Lower lobe of right lung (tissue), 2 donors: Measurements from ENCODE around the gene CMTM4. TPM values are rescaled to one million over a fixed set of nuclear protein-coding genes. Genes with fewer than 3 reads are reported as not detected.
"Not testable (repeated sequence)": the region's sequence is repeated elsewhere in the genome, so short reads cannot be mapped to it uniquely, and the experiment has no call there.

Experiments used
- ATAC-seq, 2 donors: fragments of 200-7000 bp; cut with Tn5 transposase; one replicate each; pipeline ENCODE4 v1.9.1; 2020 to 2022; ENCODE audit warnings: mild to moderate bottlenecking in 2 of 2, moderate library complexity in 2 of 2
- DNase-seq: peaks from one replicate; pipeline ENCODE4 v3.0.0-alpha.2; 2020
- H3K27ac ChIP-seq: fragments of 200-600 bp; one replicate; pipeline ENCODE4 v1.8.0; 2022
- H3K27me3 ChIP-seq: fragments of 200-600 bp; one replicate; pipeline ENCODE4 v1.8.0; 2022; ENCODE audit warnings: low read depth
- H3K36me3 ChIP-seq: fragments of 200-600 bp; one replicate; pipeline ENCODE4 v1.8.0; 2022; ENCODE audit warnings: mild to moderate bottlenecking
- H3K4me1 ChIP-seq: fragments of 200-600 bp; one replicate; pipeline ENCODE4 v1.8.0; 2022
- H3K4me3 ChIP-seq: fragments of 200-600 bp; one replicate; pipeline ENCODE4 v1.8.0; 2022; ENCODE audit warnings: mild to moderate bottlenecking
- H3K9me3 ChIP-seq: fragments of 200-600 bp; one replicate; pipeline ENCODE4 v1.8.0; 2022
- CTCF ChIP-seq: fragments of 200-600 bp; IDR thresholded peaks from one replicate; pipeline ENCODE4 v1.8.0; 2022; ENCODE audit warnings: antibody characterized with exemption, mild to moderate bottlenecking
- intact Hi-C: fragments of 100-400 bp; cut with DNase I; formaldehyde crosslinking; loops from one replicate; pipeline ENCODE4 v1.11.0; 2022
- total RNA-seq: library from RNA; stranded (reverse); fragmentation: NEBNext Ultra II Directional; extraction: Animal tissue kit (Norgen Biotek cat#: 25700); gene quantifications from one replicate; pipeline ENCODE4 v1.2.1, GENCODE V29; 2021
- donor health status: DM: no; HTN: yes; CAD: no; lungs with severe emphysema.

The CMTM4 gene
- total RNA-seq, 1 donor from 2014 or later: 52.5 TPM

- DNase-seq (no peak), ATAC-seq (no peak)
- H3K27ac ChIP-seq: no peak overlapping the region
- H3K27me3 ChIP-seq: no peaks in the 10 kb centered on the region
- TF ChIP-seq CTCF: no peak
- H3K4me3 ChIP-seq: no peak overlapping the region
- no peaks in the 10 kb centered on the region for H3K4me1 ChIP-seq
- H3K36me3 ChIP-seq: no peaks in the 10 kb centered on the region
- no peaks in the 10 kb centered on the region for H3K9me3 ChIP-seq
- intact Hi-C loops: no loop called here
These were observed 22.9 kb downstream of the CMTM4 start for GRCh38 chr16:66673691-66674090.

- no peak overlapping the region for H3K27ac ChIP-seq
- intact Hi-C loops: no loop called here
- H3K4me3 ChIP-seq: no peak overlapping the region
- DNase-seq (no peak), ATAC-seq (no peak)
- H3K27me3 ChIP-seq: no peaks in the 10 kb centered on the region
- H3K4me1 ChIP-seq: no peaks in the 10 kb centered on the region
- TF ChIP-seq CTCF: no peak
- H3K9me3 ChIP-seq: no peaks in the 10 kb centered on the region
- H3K36me3 ChIP-seq: no peaks in the 10 kb centered on the region
These were observed 25.7 kb downstream of the CMTM4 start for GRCh38 chr16:66670691-66671388.

GRCh38 chr16:66668777-66669444 is 27.6 kb downstream of the CMTM4 start:
- no peaks in the 10 kb centered on the region for H3K4me1 ChIP-seq
- H3K27me3 ChIP-seq: no peaks in the 10 kb centered on the region
- H3K36me3 ChIP-seq: no peaks in the 10 kb centered on the region
- ATAC-seq (no peak), DNase-seq (no peak)
- no peak overlapping the region for H3K27ac ChIP-seq
- H3K4me3 ChIP-seq: no peak overlapping the region
- H3K9me3 ChIP-seq: no peaks in the 10 kb centered on the region
- no peak for TF ChIP-seq CTCF
- intact Hi-C loops: no loop called here

GRCh38 chr16:66667944-66668343 is 28.6 kb downstream of the CMTM4 start:
- Histone ChIP-seq H3K9me3 (no peaks in the 10 kb centered on the region), H3K4me3 (no peak overlapping the region), H3K4me1 (no peaks in the 10 kb centered on the region), H3K27ac (no peak overlapping the region), H3K27me3 (no peaks in the 10 kb centered on the region), H3K36me3 (no peaks in the 10 kb centered on the region)
- ATAC-seq (no peak), DNase-seq (no peak)
- intact Hi-C loops: no loop called here
- TF ChIP-seq CTCF: no peak

GRCh38 chr16:66662445-66663194 is 33.9 kb downstream of the CMTM4 start:
- ATAC-seq: peak; percentile 57
- peaks cover 22% of the 10 kb centered on the region for H3K4me1 ChIP-seq
- H3K36me3 ChIP-seq: no peaks in the 10 kb centered on the region
- intact Hi-C loops: no loop called here
- H3K27me3 ChIP-seq: no peaks in the 10 kb centered on the region
- TF ChIP-seq CTCF: peak; percentile 42
- H3K27ac ChIP-seq: no peak overlapping the region
- no peak for DNase-seq
- H3K9me3 ChIP-seq: no peaks in the 10 kb centered on the region
- H3K4me3 ChIP-seq: no peak overlapping the region

GRCh38 chr16:66661671-66662346 is 34.7 kb downstream of the CMTM4 start:
- H3K4me3 ChIP-seq, DNase-seq, H3K9me3 ChIP-seq, H3K27me3 ChIP-seq, intact Hi-C loops, ATAC-seq, H3K36me3 ChIP-seq, H3K27ac ChIP-seq: not testable (repeated sequence)
- peaks cover 22% of the 10 kb centered on the region for H3K4me1 ChIP-seq
